ENCODE data around the gene RIPOR3.
"Not testable (repeated sequence)": the region's sequence is repeated elsewhere in the genome, so short reads cannot be mapped to it uniquely, and the experiment has no call there.

The RIPOR3 gene

GRCh38 chr20:50701041-50701963 is 10.0 kb upstream of the RIPOR3 start:
- no peak for DNase-seq

GRCh38 chr20:50699688-50700087 is 8.3 kb upstream of the RIPOR3 start:
- no peak for DNase-seq

- DNase-seq: not testable (repeated sequence)
Measured at GRCh38 chr20:50698255-50698654, 6.9 kb upstream of the RIPOR3 start.

GRCh38 chr20:50695135-50695872 is 4.0 kb upstream of the RIPOR3 start:
- DNase-seq: no peak

GRCh38 chr20:50694379-50695134 is 3.2 kb upstream of the RIPOR3 start:
- no peak for DNase-seq

- no peak for DNase-seq
Measured at GRCh38 chr20:50693001-50693400, 1.7 kb upstream of the RIPOR3 start.

GRCh38 chr20:50692552-50692933 is 1.2 kb upstream of the RIPOR3 start:
- no peak for DNase-seq

- DNase-seq: no peak
Measured at GRCh38 chr20:50691573-50692551, 520 bp upstream of the RIPOR3 start.

GRCh38 chr20:50689864-50690649 is 1.3 kb downstream of the RIPOR3 start:
- DNase-seq: peak; percentile 50

GRCh38 chr20:50688256-50688975 is 2.9 kb downstream of the RIPOR3 start:
- no peak for DNase-seq

GRCh38 chr20:50686821-50687220 is 4.5 kb downstream of the RIPOR3 start:
- DNase-seq: no peak

- no peak for DNase-seq
Measured at GRCh38 chr20:50683570-50683969, 7.8 kb downstream of the RIPOR3 start.

- no peak for DNase-seq
Measured at GRCh38 chr20:50682947-50683530, 8.3 kb downstream of the RIPOR3 start.

GRCh38 chr20:50682065-50682464 is 9.3 kb downstream of the RIPOR3 start:
- DNase-seq: no peak

- no peak for DNase-seq
Measured at GRCh38 chr20:50681359-50682064, 9.8 kb downstream of the RIPOR3 start.

- DNase-seq: no peak
Measured at GRCh38 chr20:50680105-50680960, 11.0 kb downstream of the RIPOR3 start.

- DNase-seq: no peak
Measured at GRCh38 chr20:50679753-50680104, 11.6 kb downstream of the RIPOR3 start.

- DNase-seq: no peak
Measured at GRCh38 chr20:50678169-50678898, 13.0 kb downstream of the RIPOR3 start.

Data from NCI-H345 (cell line).